RCC 7860 (cell line): ENCODE results near the gene GGTLC3.
"Not testable (repeated sequence)": the region's sequence is repeated elsewhere in the genome, so short reads cannot be mapped to it uniquely, and the experiment has no call there.

Experiments used
- DNase-seq: peaks from one replicate; pipeline ENCODE4 v3.0.0-alpha.2; 2015; ENCODE audit warnings: low spot score
- FAIRE-seq: peaks from 2 replicates; lab custom pipeline; 2012; peaks lifted over from hg19 to GRCh38; lab: Jason Lieb, UNC

The GGTLC3 gene

GRCh38 chr22:18518061-18518460, at the start of gene GGTLC3:
TSS of gene GGTLC3 (minus strand) at chr22:18518161. CDS start at chr22:18517897, 264 bp downstream.
- DNase-seq, FAIRE-seq: not testable (repeated sequence)

GRCh38 chr22:18560099-18560974, 42.4 kb upstream of the GGTLC3 start:
- not testable (repeated sequence) for DNase-seq, FAIRE-seq

- FAIRE-seq, DNase-seq: not testable (repeated sequence)
Observed at GRCh38 chr22:18558939-18559338, 41.0 kb upstream of the GGTLC3 start.

- DNase-seq, FAIRE-seq: not testable (repeated sequence)
Observed at GRCh38 chr22:18558516-18558915, 40.6 kb upstream of the GGTLC3 start.

- FAIRE-seq = not testable (repeated sequence)
Observed at GRCh38 chr22:18554280-18555256, 36.6 kb upstream of the GGTLC3 start.

GRCh38 chr22:18552839-18553597, 35.1 kb upstream of the GGTLC3 start:
- FAIRE-seq, DNase-seq: not testable (repeated sequence)

More at GRCh38 chr22:18554280-18555256, 36.6 kb upstream of the GGTLC3 start:
- not testable (repeated sequence) for DNase-seq

GRCh38 chr22:18551046-18551445, 33.1 kb upstream of the GGTLC3 start:
- FAIRE-seq = not testable (repeated sequence)

GRCh38 chr22:18549458-18550179, 31.7 kb upstream of the GGTLC3 start:
- DNase-seq = not testable (repeated sequence)

More at GRCh38 chr22:18551046-18551445, 33.1 kb upstream of the GGTLC3 start:
- not testable (repeated sequence) for DNase-seq

GRCh38 chr22:18544615-18545014, 26.7 kb upstream of the GGTLC3 start:
- DNase-seq, FAIRE-seq: not testable (repeated sequence)

More at GRCh38 chr22:18549458-18550179, 31.7 kb upstream of the GGTLC3 start:
- FAIRE-seq = not testable (repeated sequence)

GRCh38 chr22:18543400-18543799, 25.4 kb upstream of the GGTLC3 start:
- not testable (repeated sequence) for FAIRE-seq, DNase-seq

GRCh38 chr22:18539994-18540393, 22.0 kb upstream of the GGTLC3 start:
- not testable (repeated sequence) for FAIRE-seq, DNase-seq

GRCh38 chr22:18534315-18534714, 16.4 kb upstream of the GGTLC3 start:
- DNase-seq, FAIRE-seq: not testable (repeated sequence)

- not testable (repeated sequence) for DNase-seq, FAIRE-seq
Observed at GRCh38 chr22:18533633-18534032, 15.7 kb upstream of the GGTLC3 start.

GRCh38 chr22:18529416-18530145, 11.6 kb upstream of the GGTLC3 start:
- not testable (repeated sequence) for FAIRE-seq, DNase-seq

GRCh38 chr22:18528597-18529415, 10.8 kb upstream of the GGTLC3 start:
- not testable (repeated sequence) for FAIRE-seq
- peak; percentile 43 for DNase-seq

GRCh38 chr22:18527752-18528596, 10.0 kb upstream of the GGTLC3 start, which contains the start of gene TMEM191B:
TSS of gene TMEM191B (plus strand) at chr22:18527802. CDS start at chr22:18527981, 179 bp downstream.
- not testable (repeated sequence) for FAIRE-seq, DNase-seq
